HG03280 (cell line): ENCODE measurements around the gene FHIP2A.
"Not testable (repeated sequence)": the region's sequence is repeated elsewhere in the genome, so short reads cannot be mapped to it uniquely, and the experiment has no call there.

Experiments
- ATAC-seq: cut with Tn5 transposase; IDR thresholded peaks from one replicate; pipeline ENCODE4 v1.9.1; 2021; ENCODE audit warnings: mild to moderate bottlenecking, moderate library complexity; ENCODE audit not compliant: unreplicated experiment

FHIP2A gene, protein sequence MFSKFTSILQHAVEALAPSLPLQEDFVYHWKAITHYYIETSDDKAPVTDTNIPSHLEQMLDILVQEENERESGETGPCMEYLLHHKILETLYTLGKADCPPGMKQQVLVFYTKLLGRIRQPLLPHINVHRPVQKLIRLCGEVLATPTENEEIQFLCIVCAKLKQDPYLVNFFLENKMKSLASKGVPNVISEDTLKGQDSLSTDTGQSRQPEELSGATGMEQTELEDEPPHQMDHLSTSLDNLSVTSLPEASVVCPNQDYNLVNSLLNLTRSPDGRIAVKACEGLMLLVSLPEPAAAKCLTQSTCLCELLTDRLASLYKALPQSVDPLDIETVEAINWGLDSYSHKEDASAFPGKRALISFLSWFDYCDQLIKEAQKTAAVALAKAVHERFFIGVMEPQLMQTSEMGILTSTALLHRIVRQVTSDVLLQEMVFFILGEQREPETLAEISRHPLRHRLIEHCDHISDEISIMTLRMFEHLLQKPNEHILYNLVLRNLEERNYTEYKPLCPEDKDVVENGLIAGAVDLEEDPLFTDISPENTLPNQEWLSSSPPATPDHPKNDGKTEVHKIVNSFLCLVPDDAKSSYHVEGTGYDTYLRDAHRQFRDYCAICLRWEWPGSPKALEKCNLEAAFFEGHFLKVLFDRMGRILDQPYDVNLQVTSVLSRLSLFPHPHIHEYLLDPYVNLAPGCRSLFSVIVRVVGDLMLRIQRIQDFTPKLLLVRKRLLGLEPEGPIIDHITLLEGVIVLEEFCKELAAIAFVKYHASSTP

DNA sequence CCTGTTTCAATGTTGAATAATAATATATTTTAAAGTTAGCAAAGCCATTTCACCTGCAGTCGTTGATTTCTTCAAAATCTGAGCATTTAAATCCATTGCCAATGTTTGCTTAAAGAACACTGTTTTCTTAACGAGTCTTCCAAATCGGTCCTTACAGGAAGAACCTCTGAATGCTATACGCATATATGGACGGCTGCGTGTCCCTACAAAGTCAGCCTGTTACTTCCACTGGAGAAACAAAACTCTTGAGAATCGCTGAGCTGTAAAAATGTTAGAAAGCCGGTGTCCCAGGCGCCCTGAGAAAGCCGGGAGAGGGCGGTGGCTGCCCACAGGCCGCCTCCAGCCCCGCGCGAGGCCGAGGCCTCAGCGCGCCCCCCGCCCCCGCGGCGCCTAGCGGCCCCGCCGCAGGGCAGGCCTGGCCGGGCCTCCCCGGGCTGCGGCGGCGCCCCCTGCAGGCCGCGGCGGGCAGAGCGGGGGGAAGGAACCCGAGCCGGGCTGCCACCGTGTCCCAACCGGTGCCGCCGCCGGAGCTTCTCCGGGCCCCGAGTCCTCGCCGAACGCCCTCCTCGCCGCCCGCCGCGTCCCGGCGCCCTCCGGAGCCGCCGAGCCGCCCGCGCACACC is at the start of gene FHIP2A:
FHIP2A (plus strand) TSS at position 488 of the 622 bp plus-strand sequence. CDS start 299 bp downstream, outside the sequence.
- ATAC-seq = peak; percentile 82

DNA sequence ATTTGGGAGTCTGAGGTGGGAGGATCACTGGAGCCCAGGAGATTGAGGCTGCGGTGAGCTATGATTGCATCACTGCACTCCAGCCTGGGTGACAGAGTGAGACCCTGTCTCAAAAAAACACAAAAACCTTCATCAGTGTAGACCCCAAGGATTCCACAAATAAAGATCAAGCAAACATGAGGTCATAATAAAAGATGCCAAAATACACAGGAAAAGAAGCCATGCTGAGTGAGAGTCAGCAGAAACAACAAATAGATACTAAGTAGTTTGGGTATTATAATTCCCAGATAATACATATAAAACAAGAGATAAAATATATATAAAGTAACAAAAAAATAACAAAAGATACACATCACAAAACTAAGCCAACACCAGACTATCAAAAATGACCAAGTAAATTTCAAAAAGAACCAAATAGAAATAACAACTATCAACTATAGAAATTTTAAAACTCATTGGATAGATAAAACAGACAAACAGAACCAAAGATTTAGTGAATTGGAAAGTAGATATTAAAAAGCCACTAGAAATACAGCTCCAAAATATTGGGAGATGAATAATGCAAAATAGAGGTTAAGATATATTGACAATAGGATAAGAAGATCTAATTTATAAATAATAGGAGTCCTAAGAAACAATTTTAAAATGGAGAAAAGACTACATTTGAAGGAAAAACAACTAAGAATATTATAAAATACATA is 48.9 kb upstream of the FHIP2A start:
- no peak for ATAC-seq

- no peak for ATAC-seq
Measured at GRCh38 chr10:114773197-114773532, 48.4 kb upstream of the FHIP2A start.

- not testable (repeated sequence) for ATAC-seq
Measured at GRCh38 chr10:114775082-114775481, 46.5 kb upstream of the FHIP2A start.

GRCh38 chr10:114777415-114777814 is 44.2 kb upstream of the FHIP2A start:
- no peak for ATAC-seq

DNA sequence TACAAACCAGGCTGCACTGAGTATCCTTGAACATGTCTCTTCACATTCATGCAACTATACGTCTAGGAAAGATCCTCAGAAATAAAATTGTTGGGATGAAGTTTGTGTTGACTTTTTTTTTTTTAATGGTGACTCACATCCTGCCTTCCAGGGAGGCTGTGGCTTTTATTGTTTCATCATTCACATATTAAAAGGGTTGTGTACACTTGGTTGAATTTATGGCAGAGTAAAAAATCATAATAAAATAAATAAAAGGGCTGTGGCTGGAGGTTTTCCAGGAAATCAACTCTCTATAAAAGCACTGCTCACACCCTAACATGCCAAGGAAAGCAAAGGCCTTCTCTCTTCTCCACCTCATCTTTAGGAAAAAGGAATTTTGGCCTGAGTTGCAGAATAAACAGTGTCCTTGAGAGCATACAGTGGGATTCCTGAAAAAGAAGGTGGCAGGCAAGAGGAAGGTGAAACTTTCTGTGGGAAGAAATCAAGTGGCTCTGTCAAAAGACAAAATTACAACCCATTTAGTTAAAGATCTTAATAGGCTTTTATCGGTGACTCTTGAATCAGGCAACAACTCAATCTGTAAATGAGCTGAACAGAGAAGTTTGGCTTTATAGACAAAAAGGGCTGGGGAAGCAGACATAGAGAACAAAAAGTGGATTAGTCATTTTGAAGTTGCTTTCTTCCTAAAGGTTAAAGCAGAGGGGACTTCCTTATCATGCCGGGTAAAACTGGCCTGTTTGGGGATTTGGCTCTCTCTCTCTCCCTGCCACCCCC is 41.6 kb upstream of the FHIP2A start:
- no peak for ATAC-seq

- ATAC-seq = no peak
Measured at GRCh38 chr10:114780577-114781184, 40.9 kb upstream of the FHIP2A start.

GRCh38 chr10:114782666-114783065 is 38.9 kb upstream of the FHIP2A start:
- no peak for ATAC-seq

GRCh38 chr10:114783686-114784085 is 37.9 kb upstream of the FHIP2A start:
- no peak for ATAC-seq

GRCh38 chr10:114786492-114786891 is 35.1 kb upstream of the FHIP2A start:
- not testable (repeated sequence) for ATAC-seq

- not testable (repeated sequence) for ATAC-seq
Measured at GRCh38 chr10:114787131-114787530, 34.4 kb upstream of the FHIP2A start.

DNA sequence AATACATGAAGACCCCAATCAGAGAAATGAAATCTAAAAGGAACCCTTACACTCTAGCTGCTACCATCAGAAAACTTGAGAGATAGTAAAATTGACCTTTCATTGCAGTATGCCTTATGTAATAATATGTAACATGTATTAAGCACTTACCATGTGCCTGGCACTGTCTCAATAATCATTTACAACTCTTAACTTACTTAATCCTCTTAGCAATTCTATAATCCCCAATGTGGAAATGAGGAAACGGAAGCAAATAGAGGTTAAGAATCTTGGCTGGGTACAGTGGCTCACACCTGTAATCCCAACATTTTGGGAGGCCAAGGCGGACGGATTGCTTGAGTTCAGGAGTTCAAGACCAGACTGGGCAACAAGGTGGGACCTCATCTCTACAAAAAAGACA is 29.8 kb upstream of the FHIP2A start:
- ATAC-seq = no peak

- no peak for ATAC-seq
Measured at GRCh38 chr10:114795039-114795438, 26.5 kb upstream of the FHIP2A start.

- ATAC-seq = no peak
Measured at GRCh38 chr10:114800361-114800760, 21.2 kb upstream of the FHIP2A start.

DNA sequence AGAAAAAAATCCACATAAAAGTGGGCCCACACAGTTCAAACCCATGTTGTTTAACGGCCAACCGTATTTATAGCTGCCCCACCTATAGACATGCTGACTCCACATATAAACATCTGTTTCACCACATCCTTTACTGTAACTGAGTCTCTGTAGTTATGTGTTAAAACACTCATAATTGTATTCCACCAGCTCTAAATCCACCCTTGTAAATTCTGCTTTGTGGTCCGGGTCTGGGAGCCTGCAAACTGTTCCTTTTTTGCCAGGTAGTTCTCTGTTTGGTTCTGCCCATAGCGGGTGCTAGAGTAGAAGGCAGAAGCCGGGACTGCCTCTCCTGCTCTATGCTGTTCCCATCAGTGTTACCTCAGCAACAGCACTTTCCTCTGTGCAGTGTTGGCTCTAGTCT is 20.2 kb upstream of the FHIP2A start:
- peak; percentile 85 for ATAC-seq

DNA sequence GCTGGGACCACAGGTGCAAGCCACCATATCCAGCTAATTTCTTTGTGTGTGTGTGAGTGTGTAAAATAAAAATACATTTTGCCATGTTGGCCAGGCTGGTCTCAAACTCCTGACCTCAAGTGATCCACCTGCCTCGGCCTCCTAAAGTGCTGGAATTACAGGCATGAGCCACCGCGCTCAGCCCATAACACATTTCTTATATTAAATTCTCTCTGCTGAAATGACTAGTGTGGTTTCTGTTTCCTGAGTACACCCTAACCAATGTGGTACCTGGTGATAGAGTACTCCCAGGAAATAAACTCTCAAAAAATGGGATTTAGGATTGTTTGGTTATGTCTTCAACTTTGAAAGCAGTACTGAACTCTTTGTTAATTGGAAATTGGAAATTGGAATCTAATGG is 19.4 kb upstream of the FHIP2A start:
- no peak for ATAC-seq

GRCh38 chr10:114806562-114807391 is 14.8 kb upstream of the FHIP2A start:
- no peak for ATAC-seq

DNA sequence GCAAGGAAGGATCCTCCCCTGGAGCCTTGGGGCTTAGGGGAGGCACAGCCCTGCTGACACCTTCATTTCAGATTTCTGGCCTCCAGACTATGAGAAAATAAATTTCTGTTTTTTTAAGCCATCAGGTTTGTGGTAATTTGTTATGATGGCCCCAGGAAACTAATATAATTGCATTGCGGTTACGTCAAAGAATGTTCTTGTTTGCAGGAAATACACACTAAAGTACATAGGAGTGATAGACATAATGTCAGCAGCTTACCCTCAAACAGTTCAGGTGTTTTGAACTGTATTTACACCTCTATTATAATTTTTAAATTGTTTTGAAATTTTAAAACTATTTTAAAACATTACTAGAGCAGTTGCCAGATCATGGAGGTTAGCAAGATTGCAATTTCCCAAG is 12.6 kb upstream of the FHIP2A start:
- no peak for ATAC-seq

DNA sequence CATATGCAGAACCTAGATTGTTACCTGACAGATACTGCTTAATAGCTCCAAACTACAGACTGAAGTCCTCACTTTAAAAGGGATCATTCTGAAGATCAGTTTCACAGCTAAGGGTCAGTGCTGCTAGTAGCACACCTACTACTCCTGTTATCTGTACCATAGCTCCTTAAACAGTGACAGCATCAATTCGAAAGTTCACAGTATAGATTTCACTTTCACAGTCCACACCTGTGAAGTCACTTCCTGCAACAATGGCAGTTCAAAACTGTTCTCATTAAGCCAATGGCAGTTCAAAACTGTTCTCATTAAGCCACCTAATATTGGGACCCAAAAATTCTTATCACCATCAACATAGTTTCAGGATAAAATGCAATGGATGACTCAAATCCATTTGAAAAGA is 10.7 kb upstream of the FHIP2A start:
- peak; percentile 100 for ATAC-seq
